Measurements from ENCODE around the gene C12orf76.
A peak's percentile ranks its signal among the peaks of the same experiment; 100 is the strongest.

The C12orf76 gene

GRCh38 chr12:109999649-109999971 lies 48.7 kb downstream of the C12orf76 start:
- H3K4me3 ChIP-seq (ENCODE audit: control insufficient read depth, low read depth, low read length), result peak overlapping the region; percentile 86
- no peak for DNase-seq (ENCODE audit: low read depth)
- TF ChIP-seq CTCF (IDR thresholded peaks at IDR 0.05; ENCODE audit: control insufficient read depth, insufficient read depth, low read depth, low read length, missing control alignments), result no peak

GRCh38 chr12:109998904-109999648 lies 49.2 kb downstream of the C12orf76 start, which contains the start of gene ANKRD13A:
TSS of gene ANKRD13A (plus strand) at chr12:109999430. CDS start at chr12:109999689, 259 bp downstream.
- TF ChIP-seq CTCF (IDR thresholded peaks at IDR 0.05; ENCODE audit: control insufficient read depth, insufficient read depth, low read depth, low read length, missing control alignments), result no peak
- DNase-seq (ENCODE audit: low read depth), result peak; percentile 89
- peak within 1 kb of the TSS; percentile 86 for H3K4me3 ChIP-seq (ENCODE audit: control insufficient read depth, low read depth, low read length)

GRCh38 chr12:109998241-109998903 lies 50.0 kb downstream of the C12orf76 start:
- H3K4me3 ChIP-seq (ENCODE audit: control insufficient read depth, low read depth, low read length), result peak overlapping the region; percentile 86
- no peak for TF ChIP-seq CTCF (IDR thresholded peaks at IDR 0.05; ENCODE audit: control insufficient read depth, insufficient read depth, low read depth, low read length, missing control alignments)
- no peak for DNase-seq (ENCODE audit: low read depth)

- no peak for TF ChIP-seq CTCF (IDR thresholded peaks at IDR 0.05; ENCODE audit: control insufficient read depth, insufficient read depth, low read depth, low read length, missing control alignments)
- no peak for DNase-seq (ENCODE audit: low read depth)
- H3K4me3 ChIP-seq (ENCODE audit: control insufficient read depth, low read depth, low read length), result no peak overlapping the region
These were observed 50.9 kb downstream of the C12orf76 start for GRCh38 chr12:109997393-109997792.

GRCh38 chr12:109996483-109996853 lies 51.9 kb downstream of the C12orf76 start:
- DNase-seq (ENCODE audit: low read depth), result no peak
- H3K4me3 ChIP-seq (ENCODE audit: control insufficient read depth, low read depth, low read length), result peak overlapping the region; percentile 66
- TF ChIP-seq CTCF (IDR thresholded peaks at IDR 0.05; ENCODE audit: control insufficient read depth, insufficient read depth, low read depth, low read length, missing control alignments), result no peak

GRCh38 chr12:109995686-109996482 lies 52.4 kb downstream of the C12orf76 start, which contains the start of gene GIT2:
TSS of gene GIT2 (minus strand) at chr12:109996368. CDS start at chr12:109996224, 144 bp downstream.
- no peak for DNase-seq (ENCODE audit: low read depth)
- peak within 1 kb of the TSS; percentile 66 for H3K4me3 ChIP-seq (ENCODE audit: control insufficient read depth, low read depth, low read length)
- no peak for TF ChIP-seq CTCF (IDR thresholded peaks at IDR 0.05; ENCODE audit: control insufficient read depth, insufficient read depth, low read depth, low read length, missing control alignments)
